Lower leg skin (tissue), 4 donors: ENCODE data around the gene UBAC2. TPM values are rescaled to one million over a fixed set of nuclear protein-coding genes. Genes with fewer than 3 reads are reported as not detected.

Experiments used
- DNase-seq, 2 donors: peaks; one replicate each; pipeline ENCODE4 v3.0.0-alpha.2; 2019; ENCODE audit warnings: low spot score in 2 of 2
- H3K4me3 ChIP-seq: fragments of 200-600 bp; sonication (generic); 2 replicates; pipeline ENCODE4 v1.5.1; 2017; ENCODE audit warnings: mild to moderate bottlenecking, low read depth; ENCODE audit not compliant: poor library complexity, severe bottlenecking
- CTCF ChIP-seq, 3 donors: fragments of 450-650 bp; IDR thresholded peaks; one replicate each; pipeline ENCODE4 v1.5.1; 2016; ENCODE audit warnings: antibody characterized with exemption in 3 of 3, mild to moderate bottlenecking in 3 of 3, moderate library complexity in 2 of 3
- POLR2A ChIP-seq, 2 donors: fragments of 450-650 bp; IDR thresholded peaks; one replicate each; pipeline ENCODE4 v1.6.1; 2016 to 2017; ENCODE audit warnings: antibody characterized with exemption in 2 of 2, mild to moderate bottlenecking in 1 of 2, moderate library complexity in 1 of 2
- WGBS, 2 donors: methylation state at CpG; one replicate each; pipeline ENCODE4 v1.1.5; 2018; 5-methylcytosine and 5-hydroxymethylcytosine counted together
- intact Hi-C: fragments of 100-400 bp; cut with DNase I; formaldehyde crosslinking; loops from one replicate; pipeline ENCODE4 v1.15.0; 2023; ENCODE audit warnings: low total_unique reads
- total RNA-seq, 4 donors: library from RNA; depleted of rRNA; stranded (reverse); fragments of >200 nt; gene quantifications; one replicate each; pipeline ENCODE4 v1.1.0, GENCODE V29; 2016

The UBAC2 gene
- 100 to 1,000 TPM in 2 of 4 donors, 10 to 100 TPM in 2; 94.8 to 125 (median 106) TPM for total RNA-seq

- TF ChIP-seq POLR2A (IDR thresholded peaks at IDR 0.05) (peak in 1 of 2 donors; percentile 88), CTCF (IDR thresholded peaks at IDR 0.05) (no peak)
- WGBS, 2 donors = 0 to 1% methylated on average over 31 to 33 of the region's 76 CpGs
- peak; percentile 91 to 98 for DNase-seq
- intact Hi-C loops = no loop called here
- peak within 1 kb of the TSS; percentile 96 for H3K4me3 ChIP-seq
Measured at GRCh38 chr13:99200432-99201167, at the start of gene UBAC2. UBAC2 (plus strand) TSS chr13:99200854; CDS start chr13:99200909, 55 bp downstream.

- intact Hi-C loops = no loop called here
- WGBS, 2 donors = 75 to 77% methylated on average over 4 of the region's 4 CpGs
- H3K4me3 ChIP-seq = no peak overlapping the region
- no peak for DNase-seq
- TF ChIP-seq CTCF (IDR thresholded peaks at IDR 0.05) (no peak), POLR2A (IDR thresholded peaks at IDR 0.05) (no peak)
Measured at GRCh38 chr13:99151516-99151915, 49.1 kb upstream of the UBAC2 start.

GRCh38 chr13:99153219-99153618 is 47.4 kb upstream of the UBAC2 start:
- no peak overlapping the region for H3K4me3 ChIP-seq
- WGBS, 2 donors = 48 to 58% methylated on average over 1 of the region's 1 CpG
- DNase-seq = no peak
- TF ChIP-seq POLR2A (IDR thresholded peaks at IDR 0.05) (no peak), CTCF (IDR thresholded peaks at IDR 0.05) (no peak)
- intact Hi-C loops = no loop called here

GRCh38 chr13:99154064-99154463 is 46.6 kb upstream of the UBAC2 start:
- no peak for TF ChIP-seq POLR2A (IDR thresholded peaks at IDR 0.05)
- no peak for TF ChIP-seq CTCF (IDR thresholded peaks at IDR 0.05)
- 77 to 94% methylated on average over 2 of the region's 2 CpGs for WGBS, 2 donors
- DNase-seq = no peak
- H3K4me3 ChIP-seq = no peak overlapping the region
- intact Hi-C loops = no loop called here

- no peak for DNase-seq
- 91 to 95% methylated on average over 5 of the region's 5 CpGs for WGBS, 2 donors
- TF ChIP-seq POLR2A (IDR thresholded peaks at IDR 0.05) (no peak), CTCF (IDR thresholded peaks at IDR 0.05) (no peak)
- no peak overlapping the region for H3K4me3 ChIP-seq
- intact Hi-C loops = no loop called here
Measured at GRCh38 chr13:99155821-99156220, 44.8 kb upstream of the UBAC2 start.

GRCh38 chr13:99157046-99157445 is 43.6 kb upstream of the UBAC2 start:
- H3K4me3 ChIP-seq = no peak overlapping the region
- intact Hi-C loops = no loop called here
- 74 to 90% methylated on average over 5 of the region's 5 CpGs for WGBS, 2 donors
- no peak for TF ChIP-seq POLR2A (IDR thresholded peaks at IDR 0.05)
- no peak for TF ChIP-seq CTCF (IDR thresholded peaks at IDR 0.05)
- no peak for DNase-seq
